Neural cell (in vitro differentiated cells): Measurements from ENCODE around the gene AMIGO2. TPM values are rescaled to one million over a fixed set of nuclear protein-coding genes. Genes with fewer than 3 reads are reported as not detected.

Experiments
- H2AFZ ChIP-seq: fragments of 200-600, 300-800 bp; sonication (generic), shearing (Covaris generic); 2 replicates; pipeline ENCODE4 v1.6.0; 2014; ENCODE audit warnings: low read depth, mild to moderate bottlenecking, antibody characterized with exemption, low read length, moderate library complexity
- H3F3A ChIP-seq: fragments of 200-600 bp; shearing (Covaris generic); 2 replicates; pipeline ENCODE4 v1.6.1; 2016; ENCODE audit warnings: mild to moderate bottlenecking, moderate library complexity, mixed read lengths, antibody characterized with exemption, low read length; ENCODE audit not compliant: insufficient read depth, poor library complexity, severe bottlenecking
- H3K27ac ChIP-seq: fragments of 200-600, 300-800 bp; sonication (generic), shearing (Covaris generic); 2 replicates; pipeline ENCODE4 v1.5.1; 2014; ENCODE audit warnings: mild to moderate bottlenecking, low read length, moderate library complexity
- H3K27me3 ChIP-seq: fragments of 300-800, 200-600 bp; sonication (generic), shearing (Covaris generic); 2 replicates; pipeline ENCODE4 v1.6.0; 2014; ENCODE audit warnings: mild to moderate bottlenecking, low read depth, low read length, moderate library complexity; ENCODE audit not compliant: insufficient read depth
- H3K36me3 ChIP-seq: fragments of 300-800, 200-600 bp; sonication (generic), shearing (Covaris generic); 2 replicates; pipeline ENCODE4 v1.5.1; 2014; ENCODE audit warnings: mild to moderate bottlenecking, antibody characterized with exemption, low read length, moderate library complexity; ENCODE audit not compliant: insufficient read depth
- H3K4me2 ChIP-seq: fragments of 300-800, 200-600 bp; sonication (generic), shearing (Covaris generic); 2 replicates; pipeline ENCODE4 v1.6.0; 2014; ENCODE audit warnings: mild to moderate bottlenecking, low read length
- H3K4me3 ChIP-seq: fragments of 300-800, 200-600 bp; sonication (generic), shearing (Covaris generic); 2 replicates; pipeline ENCODE4 v1.5.1; 2014; ENCODE audit warnings: mild to moderate bottlenecking, low read length, moderate library complexity
- H3K79me2 ChIP-seq: fragments of 200-600 bp; shearing (Covaris generic); replicated peaks from 2 replicates; pipeline ENCODE4 v1.6.0; 2014; ENCODE audit warnings: mild to moderate bottlenecking, low read length, moderate library complexity; ENCODE audit not compliant: insufficient read depth
- H3K9ac ChIP-seq: fragments of 300-800, 200-600 bp; sonication (generic), shearing (Covaris generic); 2 replicates; pipeline ENCODE4 v1.6.1; 2016; ENCODE audit warnings: mild to moderate bottlenecking, low read length, mixed read lengths
- H3K9me2 ChIP-seq: fragments of 200-600 bp; shearing (Covaris generic); 2 replicates; pipeline ENCODE4 v1.6.1; 2016; ENCODE audit warnings: mild to moderate bottlenecking, low read length, mixed read lengths; ENCODE audit not compliant: insufficient read depth
- H3K9me3 ChIP-seq: fragments of 200-600, 300-800 bp; sonication (generic), shearing (Covaris generic); 2 replicates; pipeline ENCODE4 v1.6.1; 2016; ENCODE audit warnings: mild to moderate bottlenecking, mixed run types, low read length, moderate library complexity, mixed read lengths
- H4K20me1 ChIP-seq: fragments of 200-600 bp; shearing (Covaris generic); 2 replicates; pipeline ENCODE4 v1.6.1; 2016; ENCODE audit warnings: mild to moderate bottlenecking, mixed run types; ENCODE audit not compliant: insufficient read depth
- EP300 ChIP-seq: fragments of 450-650 bp; conservative IDR thresholded peaks from 2 replicates; pipeline ENCODE4 v1.6.1; 2014; ENCODE audit warnings: antibody characterized with exemption, mild to moderate bottlenecking, moderate library complexity; ENCODE audit not compliant: poor library complexity, severe bottlenecking
- EZH2 ChIP-seq: fragments of 200-600, 300-800 bp; shearing (Covaris generic), sonication (generic); IDR thresholded peaks from 2 replicates; pipeline ENCODE4 v1.6.1; 2014; ENCODE audit warnings: antibody characterized with exemption, low read length, borderline replicate concordance, mild to moderate bottlenecking; ENCODE audit not compliant: insufficient read depth, poor library complexity, severe bottlenecking
- RAD21 ChIP-seq: fragments of 450-650 bp; conservative IDR thresholded peaks from 2 replicates; pipeline ENCODE4 v1.6.1; 2014; ENCODE audit warnings: antibody characterized with exemption, mild to moderate bottlenecking, moderate library complexity
- SMC3 ChIP-seq: fragments of 450-650 bp; conservative IDR thresholded peaks from 2 replicates; pipeline ENCODE4 v1.6.1; 2014; ENCODE audit warnings: antibody characterized with exemption, mild to moderate bottlenecking, moderate library complexity; ENCODE audit not compliant: poor library complexity
- TAF1 ChIP-seq: IDR thresholded peaks from 2 replicates; pipeline ENCODE4 v1.6.1; 2012; ENCODE audit warnings: low read depth
- polyA plus RNA-seq: library from polyadenylated mRNA; depleted of rRNA; stranded (reverse); fragments of >200 nt; gene quantifications from 2 replicates; pipeline ENCODE4 v1.2.3, GENCODE V29; 2014
- TF ChIP-seq, protein P1 (sequence below): IDR thresholded peaks from 2 replicates; pipeline ENCODE4 v1.6.1; 2012; ENCODE audit warnings: borderline replicate concordance
- TF ChIP-seq, protein P2 (sequence below): fragments of 450-650 bp; IDR thresholded peaks from 2 replicates; pipeline ENCODE4 v1.5.1; 2014; ENCODE audit warnings: antibody characterized with exemption, mild to moderate bottlenecking, moderate library complexity; ENCODE audit not compliant: poor library complexity, severe bottlenecking

The AMIGO2 gene
- polyA plus RNA-seq, 1 donor from 2014 or later: 3.1 TPM

GRCh38 chr12:47088021-47088944 is 8.5 kb upstream of the AMIGO2 start:
- H3K27me3 ChIP-seq: no peaks in the 10 kb centered on the region
- H3K27ac ChIP-seq: no peak overlapping the region
- TF ChIP-seq, protein P1, sequence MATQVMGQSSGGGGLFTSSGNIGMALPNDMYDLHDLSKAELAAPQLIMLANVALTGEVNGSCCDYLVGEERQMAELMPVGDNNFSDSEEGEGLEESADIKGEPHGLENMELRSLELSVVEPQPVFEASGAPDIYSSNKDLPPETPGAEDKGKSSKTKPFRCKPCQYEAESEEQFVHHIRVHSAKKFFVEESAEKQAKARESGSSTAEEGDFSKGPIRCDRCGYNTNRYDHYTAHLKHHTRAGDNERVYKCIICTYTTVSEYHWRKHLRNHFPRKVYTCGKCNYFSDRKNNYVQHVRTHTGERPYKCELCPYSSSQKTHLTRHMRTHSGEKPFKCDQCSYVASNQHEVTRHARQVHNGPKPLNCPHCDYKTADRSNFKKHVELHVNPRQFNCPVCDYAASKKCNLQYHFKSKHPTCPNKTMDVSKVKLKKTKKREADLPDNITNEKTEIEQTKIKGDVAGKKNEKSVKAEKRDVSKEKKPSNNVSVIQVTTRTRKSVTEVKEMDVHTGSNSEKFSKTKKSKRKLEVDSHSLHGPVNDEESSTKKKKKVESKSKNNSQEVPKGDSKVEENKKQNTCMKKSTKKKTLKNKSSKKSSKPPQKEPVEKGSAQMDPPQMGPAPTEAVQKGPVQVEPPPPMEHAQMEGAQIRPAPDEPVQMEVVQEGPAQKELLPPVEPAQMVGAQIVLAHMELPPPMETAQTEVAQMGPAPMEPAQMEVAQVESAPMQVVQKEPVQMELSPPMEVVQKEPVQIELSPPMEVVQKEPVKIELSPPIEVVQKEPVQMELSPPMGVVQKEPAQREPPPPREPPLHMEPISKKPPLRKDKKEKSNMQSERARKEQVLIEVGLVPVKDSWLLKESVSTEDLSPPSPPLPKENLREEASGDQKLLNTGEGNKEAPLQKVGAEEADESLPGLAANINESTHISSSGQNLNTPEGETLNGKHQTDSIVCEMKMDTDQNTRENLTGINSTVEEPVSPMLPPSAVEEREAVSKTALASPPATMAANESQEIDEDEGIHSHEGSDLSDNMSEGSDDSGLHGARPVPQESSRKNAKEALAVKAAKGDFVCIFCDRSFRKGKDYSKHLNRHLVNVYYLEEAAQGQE: no peak
- no peak for TF ChIP-seq TAF1
- no peak for TF ChIP-seq EZH2
- TF ChIP-seq, protein P2, sequence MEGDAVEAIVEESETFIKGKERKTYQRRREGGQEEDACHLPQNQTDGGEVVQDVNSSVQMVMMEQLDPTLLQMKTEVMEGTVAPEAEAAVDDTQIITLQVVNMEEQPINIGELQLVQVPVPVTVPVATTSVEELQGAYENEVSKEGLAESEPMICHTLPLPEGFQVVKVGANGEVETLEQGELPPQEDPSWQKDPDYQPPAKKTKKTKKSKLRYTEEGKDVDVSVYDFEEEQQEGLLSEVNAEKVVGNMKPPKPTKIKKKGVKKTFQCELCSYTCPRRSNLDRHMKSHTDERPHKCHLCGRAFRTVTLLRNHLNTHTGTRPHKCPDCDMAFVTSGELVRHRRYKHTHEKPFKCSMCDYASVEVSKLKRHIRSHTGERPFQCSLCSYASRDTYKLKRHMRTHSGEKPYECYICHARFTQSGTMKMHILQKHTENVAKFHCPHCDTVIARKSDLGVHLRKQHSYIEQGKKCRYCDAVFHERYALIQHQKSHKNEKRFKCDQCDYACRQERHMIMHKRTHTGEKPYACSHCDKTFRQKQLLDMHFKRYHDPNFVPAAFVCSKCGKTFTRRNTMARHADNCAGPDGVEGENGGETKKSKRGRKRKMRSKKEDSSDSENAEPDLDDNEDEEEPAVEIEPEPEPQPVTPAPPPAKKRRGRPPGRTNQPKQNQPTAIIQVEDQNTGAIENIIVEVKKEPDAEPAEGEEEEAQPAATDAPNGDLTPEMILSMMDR: no peak
- no peak for TF ChIP-seq SMC3
- no peak for TF ChIP-seq EP300
- H3K4me3 ChIP-seq: no peak overlapping the region
- no peaks in the 10 kb centered on the region for H3F3A ChIP-seq
- no peaks in the 10 kb centered on the region for H3K79me2 ChIP-seq
- no peaks in the 10 kb centered on the region for H3K36me3 ChIP-seq
- H3K9me3 ChIP-seq: no peaks in the 10 kb centered on the region
- H3K4me2 ChIP-seq: no peak overlapping the region
- no peaks in the 10 kb centered on the region for H4K20me1 ChIP-seq
- no peak overlapping the region for H3K9ac ChIP-seq
- H2AFZ ChIP-seq: no peak overlapping the region
- H3K9me2 ChIP-seq: no peaks in the 10 kb centered on the region

GRCh38 chr12:47087088-47087688 is 7.4 kb upstream of the AMIGO2 start:
- no peak overlapping the region for H2AFZ ChIP-seq
- H3K4me2 ChIP-seq: no peak overlapping the region
- TF ChIP-seq SMC3 (no peak), EZH2 (no peak), EP300 (no peak), RAD21 (no peak), TAF1 (no peak)

More at GRCh38 chr12:47087088-47087688, 7.4 kb upstream of the AMIGO2 start:
- Histone ChIP-seq H3K36me3 (no peaks in the 10 kb centered on the region), H3K27ac (no peak overlapping the region), H3K4me3 (no peak overlapping the region), H3K79me2 (no peaks in the 10 kb centered on the region), H3K9ac (no peak overlapping the region), H4K20me1 (no peaks in the 10 kb centered on the region), H3K27me3 (no peaks in the 10 kb centered on the region), H3F3A (no peaks in the 10 kb centered on the region), H3K9me2 (no peaks in the 10 kb centered on the region), H3K9me3 (no peaks in the 10 kb centered on the region)
